DND-41 (cell line): ENCODE measurements around the gene NCF4.

ENCODE experiments used
- EZH2 ChIP-seq: IDR thresholded peaks from 3 replicates; pipeline ENCODE4 v1.6.1; 2012; ENCODE audit warnings: borderline replicate concordance, low read depth, mild to moderate bottlenecking, moderate library complexity, low read length, inconsistent platforms; ENCODE audit not compliant: severe bottlenecking
- TF ChIP-seq, protein P1 (sequence below): IDR thresholded peaks from 2 replicates; pipeline ENCODE4 v1.5.1; 2012; ENCODE audit warnings: borderline replicate concordance, low read length, moderate library complexity, mild to moderate bottlenecking; ENCODE audit not compliant: poor library complexity, severe bottlenecking; ENCODE audit errors: extremely low read depth

DNA sequence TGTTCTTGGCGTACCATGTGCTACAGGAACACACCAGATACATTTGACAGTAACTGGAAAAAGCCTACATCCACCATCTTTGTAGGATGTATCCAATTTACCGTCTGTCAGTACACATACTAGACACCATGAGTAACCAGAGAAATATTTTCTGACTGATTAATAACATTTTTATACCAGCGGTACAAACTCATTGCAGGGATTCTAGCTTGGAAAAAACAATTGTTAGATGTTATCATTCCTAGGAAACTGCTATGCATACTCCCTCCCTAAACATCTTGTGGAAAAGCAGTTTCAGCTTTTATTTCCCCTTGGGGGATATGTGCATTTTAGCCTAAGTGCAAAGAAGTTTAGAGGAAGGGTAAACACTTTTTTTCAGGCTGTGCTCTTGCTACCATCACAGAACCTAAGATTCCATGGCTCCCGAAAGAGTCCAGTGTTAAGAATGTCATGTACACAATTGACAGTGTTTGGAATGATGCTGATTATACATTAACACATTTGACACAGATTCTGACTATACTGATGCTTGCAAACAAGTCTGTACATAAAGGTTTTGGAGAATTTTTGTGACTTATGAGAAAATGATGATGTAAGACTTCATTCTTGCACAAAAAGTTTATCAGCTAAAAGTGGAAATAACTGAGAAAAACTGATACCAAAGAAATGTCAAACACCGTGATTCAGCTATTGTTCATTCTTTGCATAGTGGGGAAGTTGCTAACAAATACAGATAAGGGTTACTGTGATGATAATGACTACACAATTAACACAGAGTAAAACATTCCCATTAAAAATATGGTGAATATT, 23.7 kb downstream of the NCF4 start:
- TF ChIP-seq, protein P1, sequence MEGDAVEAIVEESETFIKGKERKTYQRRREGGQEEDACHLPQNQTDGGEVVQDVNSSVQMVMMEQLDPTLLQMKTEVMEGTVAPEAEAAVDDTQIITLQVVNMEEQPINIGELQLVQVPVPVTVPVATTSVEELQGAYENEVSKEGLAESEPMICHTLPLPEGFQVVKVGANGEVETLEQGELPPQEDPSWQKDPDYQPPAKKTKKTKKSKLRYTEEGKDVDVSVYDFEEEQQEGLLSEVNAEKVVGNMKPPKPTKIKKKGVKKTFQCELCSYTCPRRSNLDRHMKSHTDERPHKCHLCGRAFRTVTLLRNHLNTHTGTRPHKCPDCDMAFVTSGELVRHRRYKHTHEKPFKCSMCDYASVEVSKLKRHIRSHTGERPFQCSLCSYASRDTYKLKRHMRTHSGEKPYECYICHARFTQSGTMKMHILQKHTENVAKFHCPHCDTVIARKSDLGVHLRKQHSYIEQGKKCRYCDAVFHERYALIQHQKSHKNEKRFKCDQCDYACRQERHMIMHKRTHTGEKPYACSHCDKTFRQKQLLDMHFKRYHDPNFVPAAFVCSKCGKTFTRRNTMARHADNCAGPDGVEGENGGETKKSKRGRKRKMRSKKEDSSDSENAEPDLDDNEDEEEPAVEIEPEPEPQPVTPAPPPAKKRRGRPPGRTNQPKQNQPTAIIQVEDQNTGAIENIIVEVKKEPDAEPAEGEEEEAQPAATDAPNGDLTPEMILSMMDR: no peak
- TF ChIP-seq EZH2: no peak
